ENCODE data around the gene ATXN10.

GRCh38 chr22:45638834-45639746, 32.5 kb upstream of the ATXN10 start:
- TF ChIP-seq CTCF (conservative IDR thresholded peaks at IDR 0.05 in 1 of 2, IDR thresholded peaks at IDR 0.05 in 1 of 2; ENCODE audit: low read depth in 1 of 2, low read length in 2 of 2), result no peak
- no peak for TF ChIP-seq EZH2 (IDR thresholded peaks at IDR 0.05; ENCODE audit: low read length, missing control alignments)

Measured in fibroblast of lung (primary cell).